ENCODE data around the gene ATP8B4. TPM values are rescaled to one million over a fixed set of nuclear protein-coding genes. Genes with fewer than 3 reads are reported as not detected.

ATP8B4 gene
- total RNA-seq, 1 experiment from 2014 or later: not detected

DNA sequence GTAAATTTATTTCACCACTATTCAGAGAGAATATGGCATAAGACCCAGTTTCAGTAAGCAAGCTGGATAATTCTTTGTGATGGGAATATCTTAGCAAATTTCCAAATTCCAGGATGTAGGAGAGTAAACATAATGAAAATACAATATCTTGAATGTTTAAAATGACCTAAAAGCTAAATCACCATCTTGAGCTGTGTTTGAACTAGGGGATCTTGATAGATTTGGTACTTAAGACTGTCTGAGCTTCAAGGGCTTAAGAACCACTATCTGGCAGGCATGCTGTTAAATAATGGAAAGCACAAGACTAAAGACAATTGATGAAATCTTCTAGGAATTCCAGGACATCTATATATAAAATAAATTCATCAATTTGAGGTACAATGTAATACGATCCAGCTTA is 217.7 kb downstream of the ATP8B4 start:
- Histone ChIP-seq H3K36me3 (ENCODE audit: control insufficient read depth, insufficient read depth, low read length) (no peaks in the 10 kb centered on the region), H3K4me3 (ENCODE audit: low read depth in 2 of 2, low read length in 2 of 2) (no peak overlapping the region), H3K9me3 (ENCODE audit: control insufficient read depth, insufficient read depth, low read depth, low read length) (no peaks in the 10 kb centered on the region), H3K4me1 (ENCODE audit: control insufficient read depth, insufficient read depth, low read length) (no peaks in the 10 kb centered on the region), H3K27me3 (ENCODE audit: control insufficient read depth, insufficient read depth, low read length) (no peaks in the 10 kb centered on the region), H3K27ac (ENCODE audit: low read length) (no peak overlapping the region)
- POLR2A ChIA-PET: no interaction called here
- CTCF ChIA-PET: no interaction called here
- no peak for ATAC-seq
- BruUV-seq (replicated peaks): no TSS peak
- DNase-seq (ENCODE audit: low read depth, low spot score): no peak
- in situ Hi-C loops (cut with HindIII; ENCODE audit: low pct_unique_long_range_greater_than_20kb, low sequenced_read_pairs) (no loop called here), intact Hi-C loops (cut with micrococcal nuclease; ENCODE audit: unreplicated experiment) (no loop called here)
- TF ChIP-seq, protein P1, sequence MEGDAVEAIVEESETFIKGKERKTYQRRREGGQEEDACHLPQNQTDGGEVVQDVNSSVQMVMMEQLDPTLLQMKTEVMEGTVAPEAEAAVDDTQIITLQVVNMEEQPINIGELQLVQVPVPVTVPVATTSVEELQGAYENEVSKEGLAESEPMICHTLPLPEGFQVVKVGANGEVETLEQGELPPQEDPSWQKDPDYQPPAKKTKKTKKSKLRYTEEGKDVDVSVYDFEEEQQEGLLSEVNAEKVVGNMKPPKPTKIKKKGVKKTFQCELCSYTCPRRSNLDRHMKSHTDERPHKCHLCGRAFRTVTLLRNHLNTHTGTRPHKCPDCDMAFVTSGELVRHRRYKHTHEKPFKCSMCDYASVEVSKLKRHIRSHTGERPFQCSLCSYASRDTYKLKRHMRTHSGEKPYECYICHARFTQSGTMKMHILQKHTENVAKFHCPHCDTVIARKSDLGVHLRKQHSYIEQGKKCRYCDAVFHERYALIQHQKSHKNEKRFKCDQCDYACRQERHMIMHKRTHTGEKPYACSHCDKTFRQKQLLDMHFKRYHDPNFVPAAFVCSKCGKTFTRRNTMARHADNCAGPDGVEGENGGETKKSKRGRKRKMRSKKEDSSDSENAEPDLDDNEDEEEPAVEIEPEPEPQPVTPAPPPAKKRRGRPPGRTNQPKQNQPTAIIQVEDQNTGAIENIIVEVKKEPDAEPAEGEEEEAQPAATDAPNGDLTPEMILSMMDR (IDR thresholded peaks at IDR 0.05): no peak
- TF ChIP-seq TCF7L2 (IDR thresholded peaks at IDR 0.05; ENCODE audit: low read depth, low read length) (no peak), SIN3A (IDR thresholded peaks at IDR 0.05; ENCODE audit: borderline replicate concordance, insufficient read depth, low read depth, low read length) (no peak), POLR2AphosphoS5 (IDR thresholded peaks at IDR 0.05; ENCODE audit: low read depth, low read length) (no peak)
- TF ChIP-seq, protein P2, sequence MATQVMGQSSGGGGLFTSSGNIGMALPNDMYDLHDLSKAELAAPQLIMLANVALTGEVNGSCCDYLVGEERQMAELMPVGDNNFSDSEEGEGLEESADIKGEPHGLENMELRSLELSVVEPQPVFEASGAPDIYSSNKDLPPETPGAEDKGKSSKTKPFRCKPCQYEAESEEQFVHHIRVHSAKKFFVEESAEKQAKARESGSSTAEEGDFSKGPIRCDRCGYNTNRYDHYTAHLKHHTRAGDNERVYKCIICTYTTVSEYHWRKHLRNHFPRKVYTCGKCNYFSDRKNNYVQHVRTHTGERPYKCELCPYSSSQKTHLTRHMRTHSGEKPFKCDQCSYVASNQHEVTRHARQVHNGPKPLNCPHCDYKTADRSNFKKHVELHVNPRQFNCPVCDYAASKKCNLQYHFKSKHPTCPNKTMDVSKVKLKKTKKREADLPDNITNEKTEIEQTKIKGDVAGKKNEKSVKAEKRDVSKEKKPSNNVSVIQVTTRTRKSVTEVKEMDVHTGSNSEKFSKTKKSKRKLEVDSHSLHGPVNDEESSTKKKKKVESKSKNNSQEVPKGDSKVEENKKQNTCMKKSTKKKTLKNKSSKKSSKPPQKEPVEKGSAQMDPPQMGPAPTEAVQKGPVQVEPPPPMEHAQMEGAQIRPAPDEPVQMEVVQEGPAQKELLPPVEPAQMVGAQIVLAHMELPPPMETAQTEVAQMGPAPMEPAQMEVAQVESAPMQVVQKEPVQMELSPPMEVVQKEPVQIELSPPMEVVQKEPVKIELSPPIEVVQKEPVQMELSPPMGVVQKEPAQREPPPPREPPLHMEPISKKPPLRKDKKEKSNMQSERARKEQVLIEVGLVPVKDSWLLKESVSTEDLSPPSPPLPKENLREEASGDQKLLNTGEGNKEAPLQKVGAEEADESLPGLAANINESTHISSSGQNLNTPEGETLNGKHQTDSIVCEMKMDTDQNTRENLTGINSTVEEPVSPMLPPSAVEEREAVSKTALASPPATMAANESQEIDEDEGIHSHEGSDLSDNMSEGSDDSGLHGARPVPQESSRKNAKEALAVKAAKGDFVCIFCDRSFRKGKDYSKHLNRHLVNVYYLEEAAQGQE (IDR thresholded peaks at IDR 0.05; ENCODE audit: insufficient read depth in 1 of 2, low read depth in 2 of 2, low read length in 1 of 2): no peak

GRCh38 chr15:49900903-49901235 is 218.2 kb downstream of the ATP8B4 start:
- TF ChIP-seq, protein P2 (IDR thresholded peaks at IDR 0.05; ENCODE audit: insufficient read depth in 1 of 2, low read depth in 2 of 2, low read length in 1 of 2): no peak
- TF ChIP-seq SIN3A (IDR thresholded peaks at IDR 0.05; ENCODE audit: borderline replicate concordance, insufficient read depth, low read depth, low read length) (no peak), TCF7L2 (IDR thresholded peaks at IDR 0.05; ENCODE audit: low read depth, low read length) (no peak), POLR2AphosphoS5 (IDR thresholded peaks at IDR 0.05; ENCODE audit: low read depth, low read length) (no peak)
- TF ChIP-seq, protein P1 (IDR thresholded peaks at IDR 0.05): no peak
- ATAC-seq (no peak), DNase-seq (ENCODE audit: low read depth, low spot score) (no peak)
- Histone ChIP-seq H3K9me3 (ENCODE audit: control insufficient read depth, insufficient read depth, low read depth, low read length) (no peaks in the 10 kb centered on the region), H3K36me3 (ENCODE audit: control insufficient read depth, insufficient read depth, low read length) (no peaks in the 10 kb centered on the region), H3K27me3 (ENCODE audit: control insufficient read depth, insufficient read depth, low read length) (no peaks in the 10 kb centered on the region), H3K27ac (ENCODE audit: low read length) (no peak overlapping the region), H3K4me1 (ENCODE audit: control insufficient read depth, insufficient read depth, low read length) (no peaks in the 10 kb centered on the region), H3K4me3 (ENCODE audit: low read depth in 2 of 2, low read length in 2 of 2) (no peak overlapping the region)
- intact Hi-C loops (cut with micrococcal nuclease; ENCODE audit: unreplicated experiment): no loop called here
- no TSS peak for BruUV-seq (replicated peaks)
- CTCF ChIA-PET: no interaction called here
- in situ Hi-C loops (cut with HindIII; ENCODE audit: low pct_unique_long_range_greater_than_20kb, low sequenced_read_pairs): no loop called here
- POLR2A ChIA-PET: no interaction called here

All from Panc1 (cell line).